ENCODE measurements around the gene COBL.

DNA sequence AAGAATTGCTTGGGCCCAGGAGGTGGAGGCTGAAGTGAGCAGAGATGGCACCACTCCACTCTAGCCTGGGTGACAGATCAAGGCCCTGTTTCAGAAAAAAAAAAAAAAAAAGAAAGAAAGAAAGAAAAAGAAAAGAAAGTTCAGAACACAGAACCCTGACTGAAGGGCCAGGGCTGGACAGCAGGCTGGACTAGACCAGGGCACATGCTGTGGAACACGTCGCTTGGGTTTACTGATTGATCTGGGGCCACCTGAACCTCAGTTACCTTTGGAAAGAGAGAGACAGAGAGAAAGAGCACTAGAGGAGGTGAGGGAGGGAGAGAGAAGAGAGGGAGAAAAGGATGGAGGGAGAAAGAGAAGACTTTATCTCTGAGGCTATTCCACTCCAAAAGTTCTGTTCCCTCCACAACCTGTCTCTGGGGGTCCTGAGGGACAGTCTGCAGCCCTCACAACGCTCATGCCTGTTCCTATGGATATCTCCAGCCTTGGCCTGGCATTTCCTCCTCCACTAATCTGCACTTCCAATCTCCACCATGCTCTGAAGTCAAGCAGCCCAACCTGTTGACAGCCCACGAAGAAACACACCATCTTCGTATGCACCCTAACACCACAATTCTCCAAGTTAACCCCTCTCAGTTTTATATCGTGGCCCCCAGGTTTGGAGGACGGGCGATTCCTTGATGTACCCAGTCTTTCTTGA lies 81.8 kb downstream of the COBL start:
- TF ChIP-seq POLR2AphosphoS5 (IDR thresholded peaks at IDR 0.05; ENCODE audit: low read depth, low read length), result no peak
- TF ChIP-seq POLR2A (IDR thresholded peaks at IDR 0.05; ENCODE audit: low read depth, low read length), result no peak
- TF ChIP-seq TAF1 (IDR thresholded peaks at IDR 0.05; ENCODE audit: borderline replicate concordance, low read depth, low read length), result no peak

All from GM12892 (cell line).